HepG2 (cell line): ENCODE results near the gene INPP4B.

Experiments
- MYC ChIP-seq: sonication (generic); formaldehyde crosslinking; IDR thresholded peaks from 2 replicates; pipeline ENCODE4 v1.9.0; 2021; ENCODE audit warnings: missing genetic modification reagents, borderline replicate concordance
- PBX3 ChIP-seq: sonication (generic); formaldehyde crosslinking; IDR thresholded peaks from 2 replicates; pipeline ENCODE4 v1.8.1; 2023; ENCODE audit warnings: missing genetic modification reagents, inconsistent platforms, borderline replicate concordance
- POLR2AphosphoS2 ChIP-seq: IDR thresholded peaks from 2 replicates; pipeline ENCODE4 v1.6.1; 2011; ENCODE audit warnings: low read depth, low read length, improper control_type of control experiment
- POLR2AphosphoS5 ChIP-seq: IDR thresholded peaks from 2 replicates; pipeline ENCODE4 v1.6.1; 2012; ENCODE audit warnings: low read depth, low read length
- TAF1 ChIP-seq: sonication (generic); formaldehyde crosslinking; IDR thresholded peaks from 2 replicates; pipeline ENCODE4 v1.4.0; 2020; ENCODE audit warnings: missing genetic modification reagents
- ZFX ChIP-seq: sonication (generic); formaldehyde crosslinking; IDR thresholded peaks from 2 replicates; pipeline ENCODE4 v1.4.0; 2020; ENCODE audit warnings: mild to moderate bottlenecking, low read depth, missing genetic modification reagents, moderate library complexity
- TF ChIP-seq, protein P1 (sequence below): IDR thresholded peaks from 2 replicates; pipeline ENCODE4 v1.6.1; 2012; ENCODE audit warnings: inconsistent platforms
- TF ChIP-seq, protein P2 (sequence below): sonication (generic); formaldehyde crosslinking; IDR thresholded peaks from 2 replicates; pipeline ENCODE4 v1.8.1; 2023; ENCODE audit warnings: mild to moderate bottlenecking, inconsistent platforms, moderate library complexity, missing genetic modification reagents, borderline replicate concordance
- TF ChIP-seq, protein P3 (sequence below): sonication (generic); formaldehyde crosslinking; conservative IDR thresholded peaks from 2 replicates; pipeline ENCODE4 v1.4.0; 2020; ENCODE audit warnings: missing genetic modification reagents
- TF ChIP-seq, protein P4 (sequence below), 2 experiments: sonication (generic) in 1 of 2; formaldehyde crosslinking in 1 of 2; IDR thresholded peaks; 2 replicates each; pipeline versions ENCODE4 v1.6.1 to v1.9.0; 2014 to 2022; ENCODE audit warnings: antibody characterized with exemption in 1 of 2, borderline replicate concordance in 1 of 2, inconsistent platforms in 1 of 2, low read depth in 1 of 2, missing genetic modification reagents in 1 of 2
- TF ChIP-seq, protein P5 (sequence below): sonication (generic); formaldehyde crosslinking; IDR thresholded peaks from 2 replicates; pipeline ENCODE4 v1.5.0; 2020; ENCODE audit warnings: mild to moderate bottlenecking, missing genetic modification reagents, moderate library complexity

GRCh38 chr4:142473960-142474338 is 372.2 kb downstream of the INPP4B start:
- TF ChIP-seq MYC (CRISPR knock-in tag): no peak
- TF ChIP-seq POLR2AphosphoS2: no peak
- no peak for TF ChIP-seq TAF1 (CRISPR knock-in tag)
- TF ChIP-seq, protein P1, sequence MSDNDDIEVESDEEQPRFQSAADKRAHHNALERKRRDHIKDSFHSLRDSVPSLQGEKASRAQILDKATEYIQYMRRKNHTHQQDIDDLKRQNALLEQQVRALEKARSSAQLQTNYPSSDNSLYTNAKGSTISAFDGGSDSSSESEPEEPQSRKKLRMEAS: no peak
- TF ChIP-seq ZFX (CRISPR knock-in tag): no peak
- TF ChIP-seq, protein P2, sequence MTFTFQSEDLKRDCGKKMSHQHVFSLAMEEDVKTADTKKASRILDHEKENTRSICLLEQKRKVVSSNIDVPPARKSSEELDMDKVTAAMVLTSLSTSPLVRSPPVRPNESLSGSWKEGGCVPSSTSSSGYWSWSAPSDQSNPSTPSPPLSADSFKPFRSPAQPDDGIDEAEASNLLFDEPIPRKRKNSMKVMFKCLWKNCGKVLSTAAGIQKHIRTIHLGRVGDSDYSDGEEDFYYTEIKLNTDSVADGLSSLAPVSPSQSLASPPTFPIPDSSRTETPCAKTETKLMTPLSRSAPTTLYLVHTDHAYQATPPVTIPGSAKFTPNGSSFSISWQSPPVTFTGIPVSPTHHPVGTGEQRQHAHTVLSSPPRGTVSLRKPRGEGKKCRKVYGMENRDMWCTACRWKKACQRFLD (CRISPR knock-in tag): no peak
- TF ChIP-seq, protein P3, sequence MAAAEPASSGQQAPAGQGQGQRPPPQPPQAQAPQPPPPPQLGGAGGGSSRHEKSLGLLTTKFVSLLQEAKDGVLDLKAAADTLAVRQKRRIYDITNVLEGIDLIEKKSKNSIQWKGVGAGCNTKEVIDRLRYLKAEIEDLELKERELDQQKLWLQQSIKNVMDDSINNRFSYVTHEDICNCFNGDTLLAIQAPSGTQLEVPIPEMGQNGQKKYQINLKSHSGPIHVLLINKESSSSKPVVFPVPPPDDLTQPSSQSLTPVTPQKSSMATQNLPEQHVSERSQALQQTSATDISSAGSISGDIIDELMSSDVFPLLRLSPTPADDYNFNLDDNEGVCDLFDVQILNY (CRISPR knock-in tag): no peak
- no peak for TF ChIP-seq PBX3 (CRISPR knock-in tag)
- TF ChIP-seq, protein P4, sequence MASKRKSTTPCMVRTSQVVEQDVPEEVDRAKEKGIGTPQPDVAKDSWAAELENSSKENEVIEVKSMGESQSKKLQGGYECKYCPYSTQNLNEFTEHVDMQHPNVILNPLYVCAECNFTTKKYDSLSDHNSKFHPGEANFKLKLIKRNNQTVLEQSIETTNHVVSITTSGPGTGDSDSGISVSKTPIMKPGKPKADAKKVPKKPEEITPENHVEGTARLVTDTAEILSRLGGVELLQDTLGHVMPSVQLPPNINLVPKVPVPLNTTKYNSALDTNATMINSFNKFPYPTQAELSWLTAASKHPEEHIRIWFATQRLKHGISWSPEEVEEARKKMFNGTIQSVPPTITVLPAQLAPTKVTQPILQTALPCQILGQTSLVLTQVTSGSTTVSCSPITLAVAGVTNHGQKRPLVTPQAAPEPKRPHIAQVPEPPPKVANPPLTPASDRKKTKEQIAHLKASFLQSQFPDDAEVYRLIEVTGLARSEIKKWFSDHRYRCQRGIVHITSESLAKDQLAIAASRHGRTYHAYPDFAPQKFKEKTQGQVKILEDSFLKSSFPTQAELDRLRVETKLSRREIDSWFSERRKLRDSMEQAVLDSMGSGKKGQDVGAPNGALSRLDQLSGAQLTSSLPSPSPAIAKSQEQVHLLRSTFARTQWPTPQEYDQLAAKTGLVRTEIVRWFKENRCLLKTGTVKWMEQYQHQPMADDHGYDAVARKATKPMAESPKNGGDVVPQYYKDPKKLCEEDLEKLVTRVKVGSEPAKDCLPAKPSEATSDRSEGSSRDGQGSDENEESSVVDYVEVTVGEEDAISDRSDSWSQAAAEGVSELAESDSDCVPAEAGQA (IDR thresholded peaks at IDR 0.05; ENCODE audit: low read depth): no peak
- TF ChIP-seq, protein P4 (CRISPR knock-in tag; IDR thresholded peaks at IDR 0.05; ENCODE audit: borderline replicate concordance): no peak
- no peak for TF ChIP-seq POLR2AphosphoS5
- TF ChIP-seq, protein P5, sequence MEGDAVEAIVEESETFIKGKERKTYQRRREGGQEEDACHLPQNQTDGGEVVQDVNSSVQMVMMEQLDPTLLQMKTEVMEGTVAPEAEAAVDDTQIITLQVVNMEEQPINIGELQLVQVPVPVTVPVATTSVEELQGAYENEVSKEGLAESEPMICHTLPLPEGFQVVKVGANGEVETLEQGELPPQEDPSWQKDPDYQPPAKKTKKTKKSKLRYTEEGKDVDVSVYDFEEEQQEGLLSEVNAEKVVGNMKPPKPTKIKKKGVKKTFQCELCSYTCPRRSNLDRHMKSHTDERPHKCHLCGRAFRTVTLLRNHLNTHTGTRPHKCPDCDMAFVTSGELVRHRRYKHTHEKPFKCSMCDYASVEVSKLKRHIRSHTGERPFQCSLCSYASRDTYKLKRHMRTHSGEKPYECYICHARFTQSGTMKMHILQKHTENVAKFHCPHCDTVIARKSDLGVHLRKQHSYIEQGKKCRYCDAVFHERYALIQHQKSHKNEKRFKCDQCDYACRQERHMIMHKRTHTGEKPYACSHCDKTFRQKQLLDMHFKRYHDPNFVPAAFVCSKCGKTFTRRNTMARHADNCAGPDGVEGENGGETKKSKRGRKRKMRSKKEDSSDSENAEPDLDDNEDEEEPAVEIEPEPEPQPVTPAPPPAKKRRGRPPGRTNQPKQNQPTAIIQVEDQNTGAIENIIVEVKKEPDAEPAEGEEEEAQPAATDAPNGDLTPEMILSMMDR (CRISPR knock-in tag): no peak
